Measurements from ENCODE around the gene XNDC1N. TPM values are rescaled to one million over a fixed set of nuclear protein-coding genes. Genes with fewer than 3 reads are reported as not detected.

Gene XNDC1N
- polyA plus RNA-seq, 1 donor from 2014 or later: 6.3 TPM

DNA sequence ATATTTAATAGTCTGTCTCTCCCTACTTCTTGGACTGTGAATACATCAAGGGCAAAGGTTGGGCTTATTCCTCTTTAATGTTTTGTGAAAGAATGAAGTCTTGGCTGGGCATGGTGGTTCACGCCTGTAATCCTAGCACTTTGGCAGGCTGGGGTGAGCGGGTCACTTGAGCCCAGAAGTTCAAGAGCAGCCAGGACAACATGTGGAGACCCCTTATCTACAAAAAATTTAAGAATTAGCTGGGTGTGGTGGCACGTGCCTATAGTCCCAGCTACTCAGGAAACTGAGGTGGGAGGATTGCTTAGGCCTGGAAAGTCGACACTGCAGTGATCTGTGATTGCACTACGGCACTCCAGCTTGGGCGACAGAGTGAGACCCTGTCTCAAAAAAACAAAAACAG is 20.6 kb upstream of the XNDC1N start:
- Histone ChIP-seq H3K27ac (ENCODE audit: low read length) (no peak overlapping the region), H4K20me1 (ENCODE audit: insufficient read depth) (no peaks in the 10 kb centered on the region), H3K9me3 (ENCODE audit: low read length) (no peaks in the 10 kb centered on the region), H3K27me3 (ENCODE audit: insufficient read depth, low read depth, low read length) (no peaks in the 10 kb centered on the region), H2AFZ (ENCODE audit: low read depth, low read length) (no peak overlapping the region), H3K9ac (ENCODE audit: low read length) (no peak overlapping the region), H3K4me2 (ENCODE audit: low read length) (no peak overlapping the region), H3F3A (ENCODE audit: insufficient read depth, low read length, poor library complexity, severe bottlenecking) (no peaks in the 10 kb centered on the region), H3K9me2 (ENCODE audit: insufficient read depth, low read length) (no peaks in the 10 kb centered on the region), H3K4me3 (ENCODE audit: low read length) (no peak overlapping the region), H3K79me2 (replicated peaks; ENCODE audit: insufficient read depth, low read length) (peaks cover 3% of the 10 kb centered on the region), H3K36me3 (ENCODE audit: insufficient read depth, low read length) (no peaks in the 10 kb centered on the region)
- TF ChIP-seq MXI1 (conservative IDR thresholded peaks at IDR 0.05; ENCODE audit: poor library complexity, severe bottlenecking) (no peak), RAD21 (conservative IDR thresholded peaks at IDR 0.05) (no peak), EP300 (conservative IDR thresholded peaks at IDR 0.05; ENCODE audit: poor library complexity, severe bottlenecking) (no peak), EZH2 (IDR thresholded peaks at IDR 0.05; ENCODE audit: borderline replicate concordance, insufficient read depth, low read length, poor library complexity, severe bottlenecking) (no peak), REST (IDR thresholded peaks at IDR 0.05; ENCODE audit: borderline replicate concordance) (no peak), POLR2AphosphoS5 (IDR thresholded peaks at IDR 0.05) (no peak), TAF1 (IDR thresholded peaks at IDR 0.05; ENCODE audit: low read depth) (no peak), SMC3 (conservative IDR thresholded peaks at IDR 0.05; ENCODE audit: poor library complexity) (no peak)
- TF ChIP-seq, protein P1, sequence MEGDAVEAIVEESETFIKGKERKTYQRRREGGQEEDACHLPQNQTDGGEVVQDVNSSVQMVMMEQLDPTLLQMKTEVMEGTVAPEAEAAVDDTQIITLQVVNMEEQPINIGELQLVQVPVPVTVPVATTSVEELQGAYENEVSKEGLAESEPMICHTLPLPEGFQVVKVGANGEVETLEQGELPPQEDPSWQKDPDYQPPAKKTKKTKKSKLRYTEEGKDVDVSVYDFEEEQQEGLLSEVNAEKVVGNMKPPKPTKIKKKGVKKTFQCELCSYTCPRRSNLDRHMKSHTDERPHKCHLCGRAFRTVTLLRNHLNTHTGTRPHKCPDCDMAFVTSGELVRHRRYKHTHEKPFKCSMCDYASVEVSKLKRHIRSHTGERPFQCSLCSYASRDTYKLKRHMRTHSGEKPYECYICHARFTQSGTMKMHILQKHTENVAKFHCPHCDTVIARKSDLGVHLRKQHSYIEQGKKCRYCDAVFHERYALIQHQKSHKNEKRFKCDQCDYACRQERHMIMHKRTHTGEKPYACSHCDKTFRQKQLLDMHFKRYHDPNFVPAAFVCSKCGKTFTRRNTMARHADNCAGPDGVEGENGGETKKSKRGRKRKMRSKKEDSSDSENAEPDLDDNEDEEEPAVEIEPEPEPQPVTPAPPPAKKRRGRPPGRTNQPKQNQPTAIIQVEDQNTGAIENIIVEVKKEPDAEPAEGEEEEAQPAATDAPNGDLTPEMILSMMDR (IDR thresholded peaks at IDR 0.05; ENCODE audit: poor library complexity, severe bottlenecking): no peak

DNA sequence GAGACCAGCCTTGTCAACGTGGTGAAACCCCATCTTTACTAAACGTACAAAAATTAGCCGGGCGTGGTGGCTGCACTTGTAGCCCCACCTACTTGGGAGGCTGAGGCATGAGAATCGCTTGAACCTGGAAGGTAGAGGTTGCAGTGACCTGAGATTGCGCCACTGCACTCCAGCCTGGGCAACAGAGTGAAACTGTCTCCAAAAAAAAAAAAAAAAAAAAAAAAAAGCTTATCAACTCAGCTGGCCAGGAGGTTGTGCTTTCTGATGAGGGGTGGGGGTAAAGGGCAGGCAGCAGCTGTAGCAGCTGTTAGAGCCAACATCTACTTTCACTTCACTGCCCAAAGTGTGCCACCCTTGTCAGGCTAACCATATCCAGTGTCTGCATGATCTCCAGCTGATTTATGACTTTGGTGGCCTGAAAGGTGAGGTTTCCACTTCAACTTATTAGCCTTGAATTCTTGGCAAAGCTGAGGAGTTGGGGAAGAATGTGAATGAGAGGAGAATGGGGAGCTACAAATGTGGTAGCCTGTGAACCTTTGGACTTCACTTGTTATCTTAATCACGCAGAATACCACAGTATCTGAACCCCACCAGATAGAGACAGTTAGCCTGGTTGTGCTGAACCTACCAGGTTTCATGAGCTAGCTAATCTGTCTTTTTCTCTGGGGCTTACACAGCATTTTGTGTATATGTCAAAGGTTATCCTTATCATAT is 20.1 kb upstream of the XNDC1N start:
- Histone ChIP-seq H3K9me2 (ENCODE audit: insufficient read depth, low read length) (no peaks in the 10 kb centered on the region), H3K79me2 (replicated peaks; ENCODE audit: insufficient read depth, low read length) (peaks cover 3% of the 10 kb centered on the region), H3K4me3 (ENCODE audit: low read length) (no peak overlapping the region), H2AFZ (ENCODE audit: low read depth, low read length) (no peak overlapping the region), H3F3A (ENCODE audit: insufficient read depth, low read length, poor library complexity, severe bottlenecking) (no peaks in the 10 kb centered on the region), H3K4me2 (ENCODE audit: low read length) (no peak overlapping the region), H3K27ac (ENCODE audit: low read length) (no peak overlapping the region), H4K20me1 (ENCODE audit: insufficient read depth) (no peaks in the 10 kb centered on the region), H3K9me3 (ENCODE audit: low read length) (no peaks in the 10 kb centered on the region), H3K36me3 (ENCODE audit: insufficient read depth, low read length) (no peaks in the 10 kb centered on the region), H3K9ac (ENCODE audit: low read length) (no peak overlapping the region), H3K27me3 (ENCODE audit: insufficient read depth, low read depth, low read length) (no peaks in the 10 kb centered on the region)
- TF ChIP-seq REST (IDR thresholded peaks at IDR 0.05; ENCODE audit: borderline replicate concordance): no peak
- TF ChIP-seq TAF1 (IDR thresholded peaks at IDR 0.05; ENCODE audit: low read depth): no peak
- TF ChIP-seq POLR2AphosphoS5 (IDR thresholded peaks at IDR 0.05): no peak
- TF ChIP-seq RAD21 (conservative IDR thresholded peaks at IDR 0.05): no peak
- no peak for TF ChIP-seq MXI1 (conservative IDR thresholded peaks at IDR 0.05; ENCODE audit: poor library complexity, severe bottlenecking)
- TF ChIP-seq EP300 (conservative IDR thresholded peaks at IDR 0.05; ENCODE audit: poor library complexity, severe bottlenecking): no peak
- TF ChIP-seq SMC3 (conservative IDR thresholded peaks at IDR 0.05; ENCODE audit: poor library complexity): no peak
- TF ChIP-seq, protein P1 (IDR thresholded peaks at IDR 0.05; ENCODE audit: poor library complexity, severe bottlenecking): no peak
- no peak for TF ChIP-seq EZH2 (IDR thresholded peaks at IDR 0.05; ENCODE audit: borderline replicate concordance, insufficient read depth, low read length, poor library complexity, severe bottlenecking)
